Measurements from ENCODE around the gene INPP5J.

INPP5J gene

GRCh38 chr22:31083377-31083768, 39.4 kb upstream of the INPP5J start:
- Histone ChIP-seq H3K9ac (ENCODE audit: low read depth, low read length) (peak overlapping the region; percentile 74; the same call in 1 of the 2 replicates), H3K4me1 (ENCODE audit: insufficient read depth, low read length) (peaks cover 15% of the 10 kb centered on the region), H3K36me3 (ENCODE audit: insufficient read depth, low read length) (no peaks in the 10 kb centered on the region), H3K9me3 (ENCODE audit: control insufficient read depth, insufficient read depth, low read length) (no peaks in the 10 kb centered on the region)

- Histone ChIP-seq H3K9me3 (ENCODE audit: control insufficient read depth, insufficient read depth, low read length) (no peaks in the 10 kb centered on the region), H3K4me1 (ENCODE audit: insufficient read depth, low read length) (peaks cover 15% of the 10 kb centered on the region), H3K9ac (ENCODE audit: low read depth, low read length) (peak overlapping the region; percentile 74), H3K36me3 (ENCODE audit: insufficient read depth, low read length) (no peaks in the 10 kb centered on the region)
Measured at GRCh38 chr22:31083923-31084810, 38.6 kb upstream of the INPP5J start.

- Histone ChIP-seq H3K36me3 (ENCODE audit: insufficient read depth, low read length) (no peaks in the 10 kb centered on the region), H3K4me1 (ENCODE audit: insufficient read depth, low read length) (peaks cover 15% of the 10 kb centered on the region), H3K9ac (ENCODE audit: low read depth, low read length) (peak overlapping the region; percentile 74), H3K9me3 (ENCODE audit: control insufficient read depth, insufficient read depth, low read length) (no peaks in the 10 kb centered on the region)
Measured at GRCh38 chr22:31084811-31085492, 37.8 kb upstream of the INPP5J start.

- peak overlapping the region; percentile 74 for H3K9ac ChIP-seq (ENCODE audit: low read depth, low read length)
- H3K4me1 ChIP-seq (ENCODE audit: insufficient read depth, low read length), result peaks cover 15% of the 10 kb centered on the region
- no peaks in the 10 kb centered on the region for H3K9me3 ChIP-seq (ENCODE audit: control insufficient read depth, insufficient read depth, low read length)
- H3K36me3 ChIP-seq (ENCODE audit: insufficient read depth, low read length), result no peaks in the 10 kb centered on the region
Measured at GRCh38 chr22:31085493-31085824, 37.3 kb upstream of the INPP5J start.

GRCh38 chr22:31085928-31086327, 36.8 kb upstream of the INPP5J start:
- peaks cover 15% of the 10 kb centered on the region for H3K4me1 ChIP-seq (ENCODE audit: insufficient read depth, low read length)
- H3K9ac ChIP-seq (ENCODE audit: low read depth, low read length), result no peak overlapping the region
- no peaks in the 10 kb centered on the region for H3K9me3 ChIP-seq (ENCODE audit: control insufficient read depth, insufficient read depth, low read length)
- H3K36me3 ChIP-seq (ENCODE audit: insufficient read depth, low read length), result no peaks in the 10 kb centered on the region

- no peaks in the 10 kb centered on the region for H3K9me3 ChIP-seq (ENCODE audit: control insufficient read depth, insufficient read depth, low read length)
- no peaks in the 10 kb centered on the region for H3K36me3 ChIP-seq (ENCODE audit: insufficient read depth, low read length)
- peaks cover 15% of the 10 kb centered on the region for H3K4me1 ChIP-seq (ENCODE audit: insufficient read depth, low read length)
- H3K9ac ChIP-seq (ENCODE audit: low read depth, low read length), result no peak overlapping the region
Measured at GRCh38 chr22:31086703-31087330, 35.9 kb upstream of the INPP5J start.

GRCh38 chr22:31087744-31088215, 35.0 kb upstream of the INPP5J start:
- peaks cover 9% of the 10 kb centered on the region; the same call in 1 of the 2 replicates for H3K4me1 ChIP-seq (ENCODE audit: insufficient read depth, low read length)
- H3K9ac ChIP-seq (ENCODE audit: low read depth, low read length), result no peak overlapping the region
- no peaks in the 10 kb centered on the region for H3K9me3 ChIP-seq (ENCODE audit: control insufficient read depth, insufficient read depth, low read length)
- no peaks in the 10 kb centered on the region for H3K36me3 ChIP-seq (ENCODE audit: insufficient read depth, low read length)

GRCh38 chr22:31088233-31088986, 34.4 kb upstream of the INPP5J start:
- Histone ChIP-seq H3K4me1 (ENCODE audit: insufficient read depth, low read length) (peaks cover 9% of the 10 kb centered on the region; the same call in 1 of the 2 replicates), H3K9ac (ENCODE audit: low read depth, low read length) (no peak overlapping the region), H3K36me3 (ENCODE audit: insufficient read depth, low read length) (no peaks in the 10 kb centered on the region), H3K9me3 (ENCODE audit: control insufficient read depth, insufficient read depth, low read length) (no peaks in the 10 kb centered on the region)

- Histone ChIP-seq H3K9ac (ENCODE audit: low read depth, low read length) (no peak overlapping the region), H3K36me3 (ENCODE audit: insufficient read depth, low read length) (no peaks in the 10 kb centered on the region), H3K9me3 (ENCODE audit: control insufficient read depth, insufficient read depth, low read length) (no peaks in the 10 kb centered on the region), H3K4me1 (ENCODE audit: insufficient read depth, low read length) (peaks cover 5% of the 10 kb centered on the region; the same call in 1 of the 2 replicates)
Measured at GRCh38 chr22:31089160-31090100, 33.3 kb upstream of the INPP5J start.

GRCh38 chr22:31090217-31091085, 32.3 kb upstream of the INPP5J start:
- H3K4me1 ChIP-seq (ENCODE audit: insufficient read depth, low read length), result peaks cover 5% of the 10 kb centered on the region; the same call in 1 of the 2 replicates
- H3K9ac ChIP-seq (ENCODE audit: low read depth, low read length), result no peak overlapping the region
- no peaks in the 10 kb centered on the region for H3K9me3 ChIP-seq (ENCODE audit: control insufficient read depth, insufficient read depth, low read length)
- no peaks in the 10 kb centered on the region; the same call in 1 of the 2 replicates for H3K36me3 ChIP-seq (ENCODE audit: insufficient read depth, low read length)

GRCh38 chr22:31091106-31091975, 31.4 kb upstream of the INPP5J start:
- Histone ChIP-seq H3K4me1 (ENCODE audit: insufficient read depth, low read length) (no peaks in the 10 kb centered on the region), H3K9ac (ENCODE audit: low read depth, low read length) (no peak overlapping the region), H3K9me3 (ENCODE audit: control insufficient read depth, insufficient read depth, low read length) (no peaks in the 10 kb centered on the region), H3K36me3 (ENCODE audit: insufficient read depth, low read length) (no peaks in the 10 kb centered on the region; the same call in 1 of the 2 replicates)

GRCh38 chr22:31092161-31092560, 30.6 kb upstream of the INPP5J start:
- Histone ChIP-seq H3K36me3 (ENCODE audit: insufficient read depth, low read length) (no peaks in the 10 kb centered on the region; the same call in 1 of the 2 replicates), H3K9ac (ENCODE audit: low read depth, low read length) (no peak overlapping the region)

More at GRCh38 chr22:31092161-31092560, 30.6 kb upstream of the INPP5J start:
- Histone ChIP-seq H3K9me3 (ENCODE audit: control insufficient read depth, insufficient read depth, low read length) (no peaks in the 10 kb centered on the region), H3K4me1 (ENCODE audit: insufficient read depth, low read length) (no peaks in the 10 kb centered on the region)
